ENCODE measurements around the gene VAMP7.
"Not testable (repeated sequence)": the region's sequence is repeated elsewhere in the genome, so short reads cannot be mapped to it uniquely, and the experiment has no call there.

Gene VAMP7

DNA sequence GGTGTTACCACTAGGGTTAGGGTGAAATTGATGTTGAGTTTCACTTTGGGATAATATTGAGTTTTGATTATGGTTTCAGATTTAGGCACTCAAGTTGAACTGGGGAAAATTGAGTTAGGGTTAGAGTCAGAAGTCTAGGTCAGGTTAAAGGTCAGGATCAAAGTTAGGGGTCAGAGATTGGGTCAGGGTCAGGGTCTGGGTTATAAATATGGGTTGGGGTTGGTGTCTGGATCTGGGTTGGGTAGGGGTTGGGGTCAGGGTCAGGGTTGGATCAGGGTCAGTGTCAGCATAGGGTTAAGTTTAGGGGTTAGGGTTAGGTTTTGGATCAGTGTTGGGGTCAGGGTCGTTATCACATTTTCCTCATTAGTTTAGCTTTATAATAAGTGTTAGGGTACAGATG, 73.6 kb downstream of the VAMP7 start:
- FAIRE-seq (peak; percentile 48), DNase-seq (ENCODE audit: insufficient read length, low spot score) (no peak)
- TF ChIP-seq TAF1 (IDR thresholded peaks at IDR 0.05; ENCODE audit: low read depth, low read length) (no peak), POU2F2 (IDR thresholded peaks at IDR 0.05; ENCODE audit: low read depth, low read length) (no peak), SPI1 (IDR thresholded peaks at IDR 0.05; ENCODE audit: low read depth, low read length) (no peak), POLR2A (IDR thresholded peaks at IDR 0.05; ENCODE audit: low read depth, low read length) (no peak), PAX5 (IDR thresholded peaks at IDR 0.05; ENCODE audit: insufficient read depth, low read length, severe bottlenecking) (no peak), POLR2AphosphoS5 (IDR thresholded peaks at IDR 0.05; ENCODE audit: low read depth, low read length) (no peak)

DNA sequence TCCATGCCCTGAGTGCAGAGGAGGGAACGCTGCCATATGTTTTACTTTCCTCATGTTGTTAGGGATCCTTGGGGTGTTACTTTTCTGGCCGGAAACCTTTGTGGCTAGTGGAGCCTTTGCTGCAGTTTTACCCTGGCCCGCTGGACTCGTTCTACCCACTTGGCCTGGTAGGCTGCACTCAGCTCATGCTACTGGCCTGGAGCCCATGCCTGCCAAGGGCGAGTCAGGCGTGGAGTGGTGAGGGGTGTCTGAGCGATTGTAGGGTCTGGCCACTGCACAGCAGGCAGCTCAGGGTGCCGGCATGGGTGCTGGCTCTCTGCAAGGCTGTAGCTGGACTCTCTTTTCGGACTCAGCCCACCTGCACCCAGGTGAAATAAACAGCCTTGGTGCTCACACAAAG, 75.0 kb downstream of the VAMP7 start:
- no peak for TF ChIP-seq SPI1 (IDR thresholded peaks at IDR 0.05; ENCODE audit: low read depth, low read length)
- no peak for TF ChIP-seq POLR2A (IDR thresholded peaks at IDR 0.05; ENCODE audit: low read depth, low read length)
- no peak for FAIRE-seq

DNA sequence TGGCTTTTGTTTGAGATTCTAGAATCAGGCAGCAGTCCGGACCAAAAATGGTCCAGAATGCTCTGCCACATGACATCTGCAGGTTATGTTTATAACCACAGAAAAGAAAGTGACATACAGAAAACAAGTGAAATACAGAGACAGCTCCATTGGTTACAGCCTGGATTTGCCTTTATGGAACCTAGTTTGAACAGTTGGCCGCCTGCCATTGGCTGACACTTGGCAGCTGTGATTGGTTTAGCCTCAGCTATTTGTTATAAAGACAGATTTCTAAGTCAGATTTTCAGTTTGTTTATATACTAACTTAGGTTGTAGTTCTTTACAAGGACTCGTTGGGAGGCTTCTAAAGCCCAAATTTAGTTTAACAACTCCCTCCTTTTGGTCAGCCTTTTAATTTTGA, 75.5 kb downstream of the VAMP7 start:
- no peak for DNase-seq (ENCODE audit: insufficient read length, low spot score)
- TF ChIP-seq PAX5 (IDR thresholded peaks at IDR 0.05; ENCODE audit: insufficient read depth, low read length, severe bottlenecking): no peak
- FAIRE-seq: no peak

More for the DNA sequence above, 75.0 kb downstream of the VAMP7 start:
- DNase-seq (ENCODE audit: insufficient read length, low spot score): no peak

GRCh38 chrX:155957843-155958242, 76.7 kb downstream of the VAMP7 start:
- FAIRE-seq: no peak
- TF ChIP-seq POLR2A (IDR thresholded peaks at IDR 0.05; ENCODE audit: low read depth, low read length) (no peak), PAX5 (IDR thresholded peaks at IDR 0.05; ENCODE audit: insufficient read depth, low read length, severe bottlenecking) (no peak), POLR2AphosphoS5 (IDR thresholded peaks at IDR 0.05; ENCODE audit: low read depth, low read length) (no peak)

GRCh38 chrX:155959018-155959587, 78.0 kb downstream of the VAMP7 start:
- TF ChIP-seq POLR2A (IDR thresholded peaks at IDR 0.05; ENCODE audit: low read depth, low read length) (no peak), SPI1 (IDR thresholded peaks at IDR 0.05; ENCODE audit: low read depth, low read length) (no peak)
- DNase-seq (ENCODE audit: insufficient read length, low spot score) (no peak), FAIRE-seq (no peak)

More at GRCh38 chrX:155957843-155958242, 76.7 kb downstream of the VAMP7 start:
- no peak for DNase-seq (ENCODE audit: insufficient read length, low spot score)

DNA sequence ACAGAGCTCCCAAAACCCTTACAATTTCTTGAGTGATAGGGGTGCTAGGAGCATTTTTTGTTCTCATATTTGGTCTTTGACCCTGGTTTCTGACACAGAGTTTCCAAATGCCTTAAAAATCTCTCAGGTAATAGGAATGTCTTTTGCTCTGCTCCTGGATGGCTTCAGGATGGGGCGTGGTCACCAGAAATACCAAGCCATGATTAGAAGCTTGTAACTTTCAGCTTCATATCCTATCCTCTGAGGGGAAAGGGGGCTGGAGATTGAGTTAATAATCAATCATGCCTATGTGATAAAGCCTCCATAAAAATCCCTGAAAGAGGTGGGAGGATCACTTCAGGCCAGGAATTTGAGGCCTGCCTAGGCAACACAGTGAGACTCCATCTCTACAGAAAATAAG, 81.8 kb downstream of the VAMP7 start:
- TF ChIP-seq POU2F2 (IDR thresholded peaks at IDR 0.05; ENCODE audit: low read depth, low read length): no peak
- TF ChIP-seq PAX5 (IDR thresholded peaks at IDR 0.05; ENCODE audit: insufficient read depth, low read length, severe bottlenecking): no peak
- TF ChIP-seq TAF1 (IDR thresholded peaks at IDR 0.05; ENCODE audit: low read depth, low read length): no peak
- TF ChIP-seq POLR2A (IDR thresholded peaks at IDR 0.05; ENCODE audit: low read depth, low read length): no peak
- no peak for TF ChIP-seq SPI1 (IDR thresholded peaks at IDR 0.05; ENCODE audit: low read depth, low read length)
- DNase-seq (ENCODE audit: insufficient read length, low spot score) (no peak), FAIRE-seq (no peak)

- DNase-seq (ENCODE audit: insufficient read length, low spot score) (peak; percentile 8), FAIRE-seq (peak; percentile 84)
- TF ChIP-seq POLR2AphosphoS5 (IDR thresholded peaks at IDR 0.05; ENCODE audit: low read depth, low read length) (no peak), POLR2A (IDR thresholded peaks at IDR 0.05; ENCODE audit: low read depth, low read length) (no peak), PAX5 (IDR thresholded peaks at IDR 0.05; ENCODE audit: insufficient read depth, low read length, severe bottlenecking) (no peak), TAF1 (IDR thresholded peaks at IDR 0.05; ENCODE audit: low read depth, low read length) (no peak), SPI1 (IDR thresholded peaks at IDR 0.05; ENCODE audit: low read depth, low read length) (no peak), POU2F2 (IDR thresholded peaks at IDR 0.05; ENCODE audit: low read depth, low read length) (0 out of 2 replicates have a peak, but pooled peaks have one; percentile 37)
These were observed 85.7 kb downstream of the VAMP7 start for GRCh38 chrX:155966876-155967275.

GRCh38 chrX:155967653-155968325, 86.6 kb downstream of the VAMP7 start:
- TF ChIP-seq SPI1 (IDR thresholded peaks at IDR 0.05; ENCODE audit: low read depth, low read length) (no peak), POLR2A (IDR thresholded peaks at IDR 0.05; ENCODE audit: low read depth, low read length) (no peak)
- no peak for DNase-seq (ENCODE audit: insufficient read length, low spot score)
- FAIRE-seq: no peak

- DNase-seq (ENCODE audit: insufficient read length, low spot score) (no peak), FAIRE-seq (no peak)
- TF ChIP-seq POLR2AphosphoS5 (IDR thresholded peaks at IDR 0.05; ENCODE audit: low read depth, low read length) (no peak), POLR2A (IDR thresholded peaks at IDR 0.05; ENCODE audit: low read depth, low read length) (no peak), PAX5 (IDR thresholded peaks at IDR 0.05; ENCODE audit: insufficient read depth, low read length, severe bottlenecking) (no peak), SPI1 (IDR thresholded peaks at IDR 0.05; ENCODE audit: low read depth, low read length) (no peak), TAF1 (IDR thresholded peaks at IDR 0.05; ENCODE audit: low read depth, low read length) (no peak), POU2F2 (IDR thresholded peaks at IDR 0.05; ENCODE audit: low read depth, low read length) (no peak)
These were observed 87.1 kb downstream of the VAMP7 start for GRCh38 chrX:155968326-155968661.

DNA sequence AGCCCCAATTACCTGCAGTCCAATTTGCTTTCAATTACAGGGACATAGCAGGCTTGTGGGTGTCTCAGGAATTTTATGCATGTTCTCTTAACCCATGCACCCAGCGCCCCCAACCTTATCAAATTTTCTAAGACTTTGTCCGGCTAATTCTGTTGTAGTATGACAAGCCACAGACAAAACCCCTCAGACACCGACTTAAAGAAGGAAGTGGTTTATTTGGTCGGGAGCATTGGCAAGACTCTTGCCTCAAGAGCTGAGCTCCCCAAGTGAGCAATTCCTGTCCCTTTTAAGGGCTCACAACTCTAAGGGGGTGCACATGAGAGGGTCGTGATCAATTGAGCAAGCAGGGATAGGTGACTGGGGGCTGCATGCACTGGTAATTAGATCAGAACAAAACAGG, 87.6 kb downstream of the VAMP7 start:
- no peak for FAIRE-seq
- TF ChIP-seq POU2F2 (IDR thresholded peaks at IDR 0.05; ENCODE audit: low read depth, low read length) (no peak), PAX5 (IDR thresholded peaks at IDR 0.05; ENCODE audit: insufficient read depth, low read length, severe bottlenecking) (no peak), SPI1 (IDR thresholded peaks at IDR 0.05; ENCODE audit: low read depth, low read length) (0 out of 2 replicates have a peak, but pooled peaks have one; percentile 21), POLR2AphosphoS5 (IDR thresholded peaks at IDR 0.05; ENCODE audit: low read depth, low read length) (no peak)
- DNase-seq (ENCODE audit: insufficient read length, low spot score): no peak

- DNase-seq (ENCODE audit: insufficient read length, low spot score); FAIRE-seq: not testable (repeated sequence)
These were observed 90.5 kb downstream of the VAMP7 start for GRCh38 chrX:155971658-155972057.

- DNase-seq (ENCODE audit: insufficient read length, low spot score): not testable (repeated sequence)
- peak; percentile 51 for FAIRE-seq
These were observed 91.1 kb downstream of the VAMP7 start for GRCh38 chrX:155972241-155972640.
